Brain microvascular endothelial cell (primary cell): ENCODE results near the gene MATK.

Experiments
- DNase-seq: peaks from one replicate; pipeline ENCODE4 v3.0.0-alpha.2; 2020
- H3K27ac ChIP-seq: fragments of 250-450 bp; sonication (Bioruptor Pico); 2 replicates; pipeline ENCODE4 v1.5.1; 2020; ENCODE audit warnings: mild to moderate bottlenecking, moderate library complexity
- H3K27me3 ChIP-seq: fragments of 250-450 bp; sonication (Bioruptor Pico); replicated peaks from 2 replicates; pipeline ENCODE4 v1.5.1; 2020; ENCODE audit warnings: mild to moderate bottlenecking
- H3K36me3 ChIP-seq: fragments of 250-450 bp; sonication (Bioruptor Pico); replicated peaks from 2 replicates; pipeline ENCODE4 v1.5.1; 2020; ENCODE audit warnings: mild to moderate bottlenecking
- H3K4me3 ChIP-seq: 2 replicates; pipeline ENCODE4 v1.5.1; 2011; ENCODE audit warnings: low read depth, mild to moderate bottlenecking, control low read depth, low read length, moderate library complexity
- in situ Hi-C: cut with HindIII; loops from 2 replicates; pipeline ENCODE4 v1.10.0; 2017; ENCODE audit warnings: low sequenced_read_pairs, low pct_ligation_motif_present
- TF ChIP-seq, protein P1 (sequence below): IDR thresholded peaks from 2 replicates; pipeline ENCODE4 v1.5.1; 2011; ENCODE audit warnings: low read depth, mild to moderate bottlenecking, moderate library complexity, low read length, control low read depth, inconsistent platforms; ENCODE audit errors: missing control alignments

The MATK gene

DNA sequence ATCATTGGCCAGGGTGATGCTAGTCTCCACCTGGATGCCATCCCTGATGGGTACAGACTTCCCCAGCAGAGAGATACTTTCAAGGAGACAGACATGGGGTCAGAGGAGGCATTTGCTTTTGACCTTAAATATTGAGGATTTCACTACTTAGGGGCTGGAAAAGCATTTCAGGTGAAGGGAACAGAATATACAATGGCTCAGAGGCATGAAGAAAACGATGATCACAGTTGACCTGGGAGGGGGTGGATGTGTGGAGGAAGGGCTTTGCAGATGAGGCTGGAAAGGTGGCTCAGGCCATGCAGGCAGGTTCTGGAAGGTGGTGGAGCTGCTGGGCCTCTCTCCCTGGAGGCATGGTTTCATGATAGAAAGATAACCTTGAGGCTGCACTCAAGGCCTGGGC is 3.9 kb downstream of the MATK start:
- TF ChIP-seq, protein P1, sequence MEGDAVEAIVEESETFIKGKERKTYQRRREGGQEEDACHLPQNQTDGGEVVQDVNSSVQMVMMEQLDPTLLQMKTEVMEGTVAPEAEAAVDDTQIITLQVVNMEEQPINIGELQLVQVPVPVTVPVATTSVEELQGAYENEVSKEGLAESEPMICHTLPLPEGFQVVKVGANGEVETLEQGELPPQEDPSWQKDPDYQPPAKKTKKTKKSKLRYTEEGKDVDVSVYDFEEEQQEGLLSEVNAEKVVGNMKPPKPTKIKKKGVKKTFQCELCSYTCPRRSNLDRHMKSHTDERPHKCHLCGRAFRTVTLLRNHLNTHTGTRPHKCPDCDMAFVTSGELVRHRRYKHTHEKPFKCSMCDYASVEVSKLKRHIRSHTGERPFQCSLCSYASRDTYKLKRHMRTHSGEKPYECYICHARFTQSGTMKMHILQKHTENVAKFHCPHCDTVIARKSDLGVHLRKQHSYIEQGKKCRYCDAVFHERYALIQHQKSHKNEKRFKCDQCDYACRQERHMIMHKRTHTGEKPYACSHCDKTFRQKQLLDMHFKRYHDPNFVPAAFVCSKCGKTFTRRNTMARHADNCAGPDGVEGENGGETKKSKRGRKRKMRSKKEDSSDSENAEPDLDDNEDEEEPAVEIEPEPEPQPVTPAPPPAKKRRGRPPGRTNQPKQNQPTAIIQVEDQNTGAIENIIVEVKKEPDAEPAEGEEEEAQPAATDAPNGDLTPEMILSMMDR = no peak
- Histone ChIP-seq H3K36me3 (no peaks in the 10 kb centered on the region), H3K27me3 (peaks cover 15% of the 10 kb centered on the region), H3K4me3 (no peak overlapping the region), H3K27ac (no peak overlapping the region)
- no peak for DNase-seq
- in situ Hi-C loops = no loop called here

GRCh38 chr19:3781603-3782002 is 4.6 kb downstream of the MATK start:
- H3K36me3 ChIP-seq = no peaks in the 10 kb centered on the region
- in situ Hi-C loops = no loop called here
- no peak overlapping the region for H3K4me3 ChIP-seq
- H3K27me3 ChIP-seq = peaks cover 15% of the 10 kb centered on the region
- no peak overlapping the region for H3K27ac ChIP-seq
- TF ChIP-seq, protein P1 = no peak
- DNase-seq = no peak

GRCh38 chr19:3780786-3781304 is 5.3 kb downstream of the MATK start:
- in situ Hi-C loops = no loop called here
- H3K36me3 ChIP-seq = no peaks in the 10 kb centered on the region
- no peak overlapping the region for H3K27ac ChIP-seq
- TF ChIP-seq, protein P1 = no peak
- DNase-seq = no peak
- no peak overlapping the region for H3K4me3 ChIP-seq
- H3K27me3 ChIP-seq = peaks cover 12% of the 10 kb centered on the region

GRCh38 chr19:3778899-3779723 is 7.1 kb downstream of the MATK start:
- no peak for DNase-seq
- H3K36me3 ChIP-seq = no peaks in the 10 kb centered on the region
- in situ Hi-C loops = no loop called here
- H3K27me3 ChIP-seq = no peaks in the 10 kb centered on the region
- TF ChIP-seq, protein P1 = no peak
- H3K27ac ChIP-seq = no peak overlapping the region
- no peak overlapping the region for H3K4me3 ChIP-seq

- Histone ChIP-seq H3K4me3 (no peak overlapping the region), H3K36me3 (no peaks in the 10 kb centered on the region), H3K27me3 (no peaks in the 10 kb centered on the region), H3K27ac (no peak overlapping the region)
- DNase-seq = no peak
- TF ChIP-seq, protein P1 = no peak
- in situ Hi-C loops = no loop called here
Measured at GRCh38 chr19:3778104-3778867, 7.9 kb downstream of the MATK start.
